Gastrocnemius medialis (tissue), 4 donors: Measurements from ENCODE around the gene TAPBP.
"Not testable (repeated sequence)": the region's sequence is repeated elsewhere in the genome, so short reads cannot be mapped to it uniquely, and the experiment has no call there.

Source experiments
- CTCF ChIP-seq, 5 experiments: fragments of 450-650 bp in 3 of 5; fragments of 200-600 bp in 2 of 5; sonication (generic) in 2 of 5; IDR thresholded peaks in 4 of 5; conservative IDR thresholded peaks in 1 of 5; 1 replicate in 4 of 5; 2 replicates in 1 of 5; pipeline ENCODE4 v1.5.1; 2016 to 2019; ENCODE audit warnings: antibody characterized with exemption in 5 of 5, mild to moderate bottlenecking in 3 of 5, moderate library complexity in 3 of 5
- POLR2A ChIP-seq, 2 donors: fragments of 450-650 bp; IDR thresholded peaks; one replicate each; pipeline ENCODE4 v1.6.1; 2017; ENCODE audit warnings: antibody characterized with exemption in 2 of 2, mild to moderate bottlenecking in 2 of 2, moderate library complexity in 2 of 2

- not testable (repeated sequence) for TF ChIP-seq CTCF (IDR thresholded peaks at IDR 0.05 in 4 of 5, conservative IDR thresholded peaks at IDR 0.05 in 1 of 5); POLR2A (IDR thresholded peaks at IDR 0.05)
Observed at GRCh38 chr6:33262490-33262889, 51.4 kb downstream of the TAPBP start.
